ENCODE results near the gene MLYCD.

DNA sequence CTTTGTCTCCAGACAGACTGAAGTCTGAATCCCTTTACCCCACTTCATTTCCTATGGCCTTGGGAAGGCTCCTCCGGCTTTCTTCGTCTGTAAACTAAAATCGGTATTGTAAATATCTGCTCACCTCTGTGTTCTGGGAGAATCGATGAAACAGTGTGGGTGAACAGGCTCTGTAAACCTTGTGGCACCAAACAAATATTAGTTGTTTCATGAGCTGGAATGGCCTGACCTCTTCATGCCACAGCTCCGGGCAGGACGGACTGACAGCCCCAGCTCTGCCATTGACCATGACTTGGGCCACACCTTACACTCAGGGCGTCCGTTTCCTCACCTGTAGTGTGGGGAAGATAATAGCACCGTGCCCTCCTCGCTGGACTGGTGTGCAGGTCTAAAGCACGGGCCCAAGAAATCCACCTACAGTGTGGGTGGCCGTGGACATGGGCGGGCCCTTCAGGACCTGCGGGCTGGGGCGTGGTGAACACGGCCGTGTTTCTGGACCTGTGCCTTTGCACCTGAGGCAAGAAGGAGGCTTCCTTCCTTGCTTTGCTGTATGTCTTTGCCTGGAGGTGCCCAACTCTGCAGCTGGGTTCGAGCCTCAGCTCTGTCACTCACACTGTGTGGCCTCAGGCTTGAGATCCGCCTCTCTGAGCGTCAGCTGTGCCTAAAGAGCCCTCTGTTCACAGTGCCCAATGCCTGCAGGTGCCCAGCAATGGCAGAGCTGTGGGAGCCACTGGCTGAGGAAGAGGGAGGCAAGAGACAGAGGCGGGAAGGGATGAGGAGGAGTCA is 48.1 kb downstream of the MLYCD start:
- TF ChIP-seq, protein P1, sequence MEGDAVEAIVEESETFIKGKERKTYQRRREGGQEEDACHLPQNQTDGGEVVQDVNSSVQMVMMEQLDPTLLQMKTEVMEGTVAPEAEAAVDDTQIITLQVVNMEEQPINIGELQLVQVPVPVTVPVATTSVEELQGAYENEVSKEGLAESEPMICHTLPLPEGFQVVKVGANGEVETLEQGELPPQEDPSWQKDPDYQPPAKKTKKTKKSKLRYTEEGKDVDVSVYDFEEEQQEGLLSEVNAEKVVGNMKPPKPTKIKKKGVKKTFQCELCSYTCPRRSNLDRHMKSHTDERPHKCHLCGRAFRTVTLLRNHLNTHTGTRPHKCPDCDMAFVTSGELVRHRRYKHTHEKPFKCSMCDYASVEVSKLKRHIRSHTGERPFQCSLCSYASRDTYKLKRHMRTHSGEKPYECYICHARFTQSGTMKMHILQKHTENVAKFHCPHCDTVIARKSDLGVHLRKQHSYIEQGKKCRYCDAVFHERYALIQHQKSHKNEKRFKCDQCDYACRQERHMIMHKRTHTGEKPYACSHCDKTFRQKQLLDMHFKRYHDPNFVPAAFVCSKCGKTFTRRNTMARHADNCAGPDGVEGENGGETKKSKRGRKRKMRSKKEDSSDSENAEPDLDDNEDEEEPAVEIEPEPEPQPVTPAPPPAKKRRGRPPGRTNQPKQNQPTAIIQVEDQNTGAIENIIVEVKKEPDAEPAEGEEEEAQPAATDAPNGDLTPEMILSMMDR (conservative IDR thresholded peaks at IDR 0.05; ENCODE audit: low read depth in 2 of 2): no peak
- TF ChIP-seq EZH2 (IDR thresholded peaks at IDR 0.05; ENCODE audit: low read depth, unreplicated experiment) (no peak), POLR2AphosphoS5 (IDR thresholded peaks at IDR 0.05; ENCODE audit: low read depth) (no peak), EZH2phosphoT487 (IDR thresholded peaks at IDR 0.05; ENCODE audit: unreplicated experiment) (no peak), JUNB (IDR thresholded peaks at IDR 0.05; ENCODE audit: unreplicated experiment) (no peak), CREB1 (CRISPR knock-in tag; IDR thresholded peaks at IDR 0.05; ENCODE audit: low read depth) (no peak), NANOG (IDR thresholded peaks at IDR 0.05; ENCODE audit: borderline replicate concordance) (no peak)
- TF ChIP-seq, protein P2, sequence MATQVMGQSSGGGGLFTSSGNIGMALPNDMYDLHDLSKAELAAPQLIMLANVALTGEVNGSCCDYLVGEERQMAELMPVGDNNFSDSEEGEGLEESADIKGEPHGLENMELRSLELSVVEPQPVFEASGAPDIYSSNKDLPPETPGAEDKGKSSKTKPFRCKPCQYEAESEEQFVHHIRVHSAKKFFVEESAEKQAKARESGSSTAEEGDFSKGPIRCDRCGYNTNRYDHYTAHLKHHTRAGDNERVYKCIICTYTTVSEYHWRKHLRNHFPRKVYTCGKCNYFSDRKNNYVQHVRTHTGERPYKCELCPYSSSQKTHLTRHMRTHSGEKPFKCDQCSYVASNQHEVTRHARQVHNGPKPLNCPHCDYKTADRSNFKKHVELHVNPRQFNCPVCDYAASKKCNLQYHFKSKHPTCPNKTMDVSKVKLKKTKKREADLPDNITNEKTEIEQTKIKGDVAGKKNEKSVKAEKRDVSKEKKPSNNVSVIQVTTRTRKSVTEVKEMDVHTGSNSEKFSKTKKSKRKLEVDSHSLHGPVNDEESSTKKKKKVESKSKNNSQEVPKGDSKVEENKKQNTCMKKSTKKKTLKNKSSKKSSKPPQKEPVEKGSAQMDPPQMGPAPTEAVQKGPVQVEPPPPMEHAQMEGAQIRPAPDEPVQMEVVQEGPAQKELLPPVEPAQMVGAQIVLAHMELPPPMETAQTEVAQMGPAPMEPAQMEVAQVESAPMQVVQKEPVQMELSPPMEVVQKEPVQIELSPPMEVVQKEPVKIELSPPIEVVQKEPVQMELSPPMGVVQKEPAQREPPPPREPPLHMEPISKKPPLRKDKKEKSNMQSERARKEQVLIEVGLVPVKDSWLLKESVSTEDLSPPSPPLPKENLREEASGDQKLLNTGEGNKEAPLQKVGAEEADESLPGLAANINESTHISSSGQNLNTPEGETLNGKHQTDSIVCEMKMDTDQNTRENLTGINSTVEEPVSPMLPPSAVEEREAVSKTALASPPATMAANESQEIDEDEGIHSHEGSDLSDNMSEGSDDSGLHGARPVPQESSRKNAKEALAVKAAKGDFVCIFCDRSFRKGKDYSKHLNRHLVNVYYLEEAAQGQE (IDR thresholded peaks at IDR 0.05; ENCODE audit: unreplicated experiment): no peak
- TF ChIP-seq, protein P3, sequence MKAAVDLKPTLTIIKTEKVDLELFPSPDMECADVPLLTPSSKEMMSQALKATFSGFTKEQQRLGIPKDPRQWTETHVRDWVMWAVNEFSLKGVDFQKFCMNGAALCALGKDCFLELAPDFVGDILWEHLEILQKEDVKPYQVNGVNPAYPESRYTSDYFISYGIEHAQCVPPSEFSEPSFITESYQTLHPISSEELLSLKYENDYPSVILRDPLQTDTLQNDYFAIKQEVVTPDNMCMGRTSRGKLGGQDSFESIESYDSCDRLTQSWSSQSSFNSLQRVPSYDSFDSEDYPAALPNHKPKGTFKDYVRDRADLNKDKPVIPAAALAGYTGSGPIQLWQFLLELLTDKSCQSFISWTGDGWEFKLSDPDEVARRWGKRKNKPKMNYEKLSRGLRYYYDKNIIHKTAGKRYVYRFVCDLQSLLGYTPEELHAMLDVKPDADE (IDR thresholded peaks at IDR 0.05): no peak

Data from GM23338 (cell line).